OCI-LY7 (cell line): ENCODE results near the gene PRCP.

Source experiments
- EZH2phosphoT487 ChIP-seq: fragments of 200-600 bp; sonication (generic); IDR thresholded peaks from 2 replicates; pipeline ENCODE4 v1.6.1; 2018; ENCODE audit warnings: low read depth, borderline replicate concordance, mild to moderate bottlenecking, mixed run types, antibody characterized with exemption, low read length, moderate library complexity, mixed read lengths
- TF ChIP-seq, protein P1 (sequence below): fragments of 200-600 bp; sonication (generic); conservative IDR thresholded peaks from 2 replicates; pipeline ENCODE4 v1.5.1; 2014; ENCODE audit warnings: mild to moderate bottlenecking, antibody characterized with exemption, low read length, moderate library complexity, mixed read lengths

DNA sequence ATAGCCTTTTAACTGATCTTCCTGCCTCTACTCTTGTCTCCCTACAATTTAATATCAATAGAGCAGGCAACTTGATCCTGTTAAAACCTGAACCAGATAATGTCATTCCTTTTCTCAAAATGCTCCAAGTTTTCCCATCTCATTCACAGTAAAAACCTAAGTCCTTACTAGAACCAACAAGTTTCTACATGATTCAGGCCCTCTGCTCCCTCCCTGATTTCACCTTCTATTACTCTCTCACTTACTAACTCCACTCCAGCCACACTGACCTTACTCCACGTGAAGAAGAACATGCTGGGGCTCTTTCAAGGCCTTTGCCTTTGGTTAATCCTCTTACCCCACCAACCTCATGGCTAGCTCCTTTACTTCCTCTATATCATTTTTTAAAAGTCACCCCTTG lies 71.1 kb downstream of the PRCP start:
- TF ChIP-seq, protein P1, sequence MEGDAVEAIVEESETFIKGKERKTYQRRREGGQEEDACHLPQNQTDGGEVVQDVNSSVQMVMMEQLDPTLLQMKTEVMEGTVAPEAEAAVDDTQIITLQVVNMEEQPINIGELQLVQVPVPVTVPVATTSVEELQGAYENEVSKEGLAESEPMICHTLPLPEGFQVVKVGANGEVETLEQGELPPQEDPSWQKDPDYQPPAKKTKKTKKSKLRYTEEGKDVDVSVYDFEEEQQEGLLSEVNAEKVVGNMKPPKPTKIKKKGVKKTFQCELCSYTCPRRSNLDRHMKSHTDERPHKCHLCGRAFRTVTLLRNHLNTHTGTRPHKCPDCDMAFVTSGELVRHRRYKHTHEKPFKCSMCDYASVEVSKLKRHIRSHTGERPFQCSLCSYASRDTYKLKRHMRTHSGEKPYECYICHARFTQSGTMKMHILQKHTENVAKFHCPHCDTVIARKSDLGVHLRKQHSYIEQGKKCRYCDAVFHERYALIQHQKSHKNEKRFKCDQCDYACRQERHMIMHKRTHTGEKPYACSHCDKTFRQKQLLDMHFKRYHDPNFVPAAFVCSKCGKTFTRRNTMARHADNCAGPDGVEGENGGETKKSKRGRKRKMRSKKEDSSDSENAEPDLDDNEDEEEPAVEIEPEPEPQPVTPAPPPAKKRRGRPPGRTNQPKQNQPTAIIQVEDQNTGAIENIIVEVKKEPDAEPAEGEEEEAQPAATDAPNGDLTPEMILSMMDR: no peak
- TF ChIP-seq EZH2phosphoT487: no peak
